ENCODE measurements around the gene FNTB. TPM values are rescaled to one million over a fixed set of nuclear protein-coding genes. Genes with fewer than 3 reads are reported as not detected.

The FNTB gene
- total and polyA plus RNA-seq, 2 of the 8 experiments (the other 6 are each of a cell fraction or from before 2014, with no cell fraction given) = 16.0 to 20.7 TPM

DNA sequence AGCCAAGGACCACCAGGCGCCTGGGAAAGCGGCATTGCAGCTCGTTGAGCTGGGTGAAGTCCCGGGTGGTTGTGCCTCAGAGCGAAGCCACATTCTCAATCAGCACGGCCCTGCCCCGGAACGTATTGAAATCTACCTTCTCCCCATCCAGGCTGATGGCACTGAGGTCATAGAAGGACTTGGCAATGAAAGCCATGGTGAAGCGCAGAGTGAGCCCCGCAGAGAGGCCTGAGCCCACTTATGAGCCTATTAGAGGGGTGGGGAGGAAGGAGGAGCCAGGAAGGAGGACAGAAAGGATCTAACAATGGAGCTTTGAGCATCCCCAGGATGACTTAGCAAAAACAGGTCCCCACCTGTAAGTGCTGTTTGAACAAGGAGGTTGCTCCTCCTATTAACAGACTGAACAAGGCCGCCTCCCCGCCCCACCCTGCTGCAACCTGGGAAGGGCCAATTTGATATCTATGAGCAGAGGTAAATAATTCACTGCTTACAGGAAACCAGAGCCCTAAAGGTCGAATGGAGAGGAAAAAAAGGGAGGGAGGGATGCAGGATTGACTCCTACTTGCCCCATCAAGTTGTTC, 44.1 kb upstream of the FNTB start, which contains the start of gene GPX2:
TSS of gene GPX2 (minus strand) at position 215 of the 581 bp plus-strand sequence. CDS start at position 196, 19 bp downstream.
- Histone ChIP-seq H3K14ac (ENCODE audit: insufficient read length) (no peak within 1 kb of the TSS), H3K79me1 (ENCODE audit: low read depth, low read length) (no peaks in the 10 kb centered on the region; the same call in 1 of the 2 replicates), H3K79me2 (ENCODE audit: control insufficient read depth in 1 of 2, insufficient read depth in 2 of 2, low read length in 2 of 2) (no peaks in the 10 kb centered on the region), H3K9me3 (ENCODE audit: insufficient read depth in 2 of 2, low read depth in 1 of 2, low read length in 1 of 2) (no peaks in the 10 kb centered on the region), H3K27me3 (replicated peaks in 1 of 4; ENCODE audit: control insufficient read depth in 3 of 4, extremely low read depth in 1 of 4, insufficient read depth in 3 of 4, low read length in 3 of 4) (no peaks in the 10 kb centered on the region), H3K4ac (replicated peaks; ENCODE audit: insufficient read length, low read depth, low read length) (no peak within 1 kb of the TSS), H4K5ac (ENCODE audit: insufficient read length, low read depth, low read length) (no peak within 1 kb of the TSS), H3K4me1 (replicated peaks in 1 of 4; ENCODE audit: control insufficient read depth in 3 of 4, insufficient read depth in 4 of 4, low read length in 3 of 4) (peaks cover 0 to 8% (median 2%) of the 10 kb centered on the region in 4 experiments; a peak in 4 of 7 replicates), H2BK12ac (ENCODE audit: low read depth, low read length) (no peak within 1 kb of the TSS), H2BK15ac (ENCODE audit: low read length) (no peak within 1 kb of the TSS), H3K4me2 (ENCODE audit: insufficient read depth in 1 of 2, low read depth in 2 of 2, low read length in 2 of 2) (no peak within 1 kb of the TSS), H2BK120ac (replicated peaks; ENCODE audit: low read depth, low read length) (no peak within 1 kb of the TSS), H3K18ac (ENCODE audit: extremely low read depth, low read length) (no peak within 1 kb of the TSS; the same call in 1 of the 2 replicates), H3K56ac (replicated peaks; ENCODE audit: insufficient read length, low read depth, low read length) (no peak within 1 kb of the TSS), H3K27ac (ENCODE audit: low read depth, low read length) (no peak within 1 kb of the TSS), H4K8ac (ENCODE audit: extremely low read depth, insufficient read depth, low read length) (no peak within 1 kb of the TSS), H3K23ac (ENCODE audit: insufficient read length) (no peak within 1 kb of the TSS), H4K91ac (replicated peaks; ENCODE audit: insufficient read length, low read length) (no peak within 1 kb of the TSS), H2AK5ac (ENCODE audit: low read depth, low read length) (no peak within 1 kb of the TSS), H2AFZ (ENCODE audit: low read length) (no peak within 1 kb of the TSS), H3K4me3 (ENCODE audit: extremely low read depth in 1 of 4, insufficient read depth in 2 of 4, low read depth in 3 of 4, low read length in 4 of 4) (no peak within 1 kb of the TSS), H4K20me1 (replicated peaks in 1 of 2; ENCODE audit: control insufficient read depth in 1 of 2, insufficient read depth in 2 of 2, low read length in 2 of 2) (no peaks in the 10 kb centered on the region), H2BK5ac (ENCODE audit: low read depth, low read length) (peak within 1 kb of the TSS; percentile 4; the same call in 1 of the 2 replicates), H3K23me2 (ENCODE audit: low read depth, low read length) (no peaks in the 10 kb centered on the region), H2BK20ac (ENCODE audit: low read length) (no peak within 1 kb of the TSS), H3K36me3 (ENCODE audit: control insufficient read depth in 2 of 4, insufficient read depth in 4 of 4, low read length in 3 of 4) (peaks cover 0 to 8% (median 2%) of the 10 kb centered on the region in 4 experiments; a peak in 1 of 8 replicates), H3K9ac (replicated peaks in 1 of 4; ENCODE audit: extremely low read depth in 1 of 4, low read depth in 3 of 4, low read length in 3 of 4) (no peak within 1 kb of the TSS; a peak in 1 of 7 replicates)
- TF ChIP-seq KDM4A (IDR thresholded peaks at IDR 0.05; ENCODE audit: low read depth, low read length, severe bottlenecking) = no peak
- TF ChIP-seq BACH1 (IDR thresholded peaks at IDR 0.05; ENCODE audit: low read length) = 0 out of 2 replicates have a peak, but pooled peaks have one; percentile 44
- WGBS, 2 experiments (ENCODE audit: extremely low coverage in 1 of 2, insufficient coverage in 1 of 2, insufficient read length in 1 of 2, insufficient replicate concordance in 2 of 2, low coverage in 1 of 2, low lambda C conversion rate in 2 of 2, missing lambda C conversion rate in 1 of 2) = 90% methylated on average over 13 of the region's 13 CpGs; no CpG with 5 or more reads in 1 of the 2 experiments
- FAIRE-seq = no peak
- DNase-seq (ENCODE audit: low read depth in 1 of 2, low spot score in 2 of 2) = no peak
- ChIA-PET POLR2A (ENCODE audit: partially characterized antibody) (interaction anchor here (0.6 to 2.2 kb wide), 4 partner anchors 8 to 28 kb away, joined by 3 to 6 read pairs (median 3); no protein-coding TSS in a partner anchor), CTCF (ENCODE audit: partially characterized antibody) (interaction anchor here (0.6 to 2.5 kb wide), 4 partner anchors 11 to 44 kb away, joined by 3 to 10 read pairs (median 4); partner anchors contain the start of gene FNTB)
